22Rv1 (cell line): Measurements from ENCODE around the gene RNF39.

ENCODE experiments used
- ZFX ChIP-seq: fragments of 450-650 bp; IDR thresholded peaks from 2 replicates; pipeline ENCODE4 v1.6.1; 2017; ENCODE audit warnings: antibody characterized with exemption, borderline replicate concordance
- TF ChIP-seq, protein P1 (sequence below): fragments of 450-650 bp; IDR thresholded peaks from 2 replicates; pipeline ENCODE4 v1.5.1; 2017; ENCODE audit warnings: mild to moderate bottlenecking

DNA sequence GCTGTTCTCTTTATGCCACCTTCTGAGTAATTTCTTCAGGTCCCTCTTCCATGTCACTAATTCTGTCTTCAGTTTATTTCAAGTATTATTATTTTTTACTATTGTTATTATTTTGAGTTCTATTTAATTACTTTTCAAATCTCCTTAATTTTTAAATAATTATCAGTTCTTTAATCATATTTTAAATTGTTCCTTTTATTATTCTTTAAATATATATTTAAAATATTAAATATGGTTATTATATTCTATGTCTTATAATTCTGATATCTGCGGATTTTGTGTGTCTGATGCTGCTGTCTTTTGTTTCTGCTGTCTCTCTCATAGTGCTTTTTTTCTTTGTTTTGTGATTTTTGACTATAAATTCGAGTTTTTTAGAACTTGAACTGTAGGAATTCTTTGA, 12.3 kb downstream of the RNF39 start:
- TF ChIP-seq, protein P1, sequence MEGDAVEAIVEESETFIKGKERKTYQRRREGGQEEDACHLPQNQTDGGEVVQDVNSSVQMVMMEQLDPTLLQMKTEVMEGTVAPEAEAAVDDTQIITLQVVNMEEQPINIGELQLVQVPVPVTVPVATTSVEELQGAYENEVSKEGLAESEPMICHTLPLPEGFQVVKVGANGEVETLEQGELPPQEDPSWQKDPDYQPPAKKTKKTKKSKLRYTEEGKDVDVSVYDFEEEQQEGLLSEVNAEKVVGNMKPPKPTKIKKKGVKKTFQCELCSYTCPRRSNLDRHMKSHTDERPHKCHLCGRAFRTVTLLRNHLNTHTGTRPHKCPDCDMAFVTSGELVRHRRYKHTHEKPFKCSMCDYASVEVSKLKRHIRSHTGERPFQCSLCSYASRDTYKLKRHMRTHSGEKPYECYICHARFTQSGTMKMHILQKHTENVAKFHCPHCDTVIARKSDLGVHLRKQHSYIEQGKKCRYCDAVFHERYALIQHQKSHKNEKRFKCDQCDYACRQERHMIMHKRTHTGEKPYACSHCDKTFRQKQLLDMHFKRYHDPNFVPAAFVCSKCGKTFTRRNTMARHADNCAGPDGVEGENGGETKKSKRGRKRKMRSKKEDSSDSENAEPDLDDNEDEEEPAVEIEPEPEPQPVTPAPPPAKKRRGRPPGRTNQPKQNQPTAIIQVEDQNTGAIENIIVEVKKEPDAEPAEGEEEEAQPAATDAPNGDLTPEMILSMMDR: no peak
- TF ChIP-seq ZFX: no peak
